Neural cell (in vitro differentiated cells): ENCODE results near the gene PKP3. TPM values are rescaled to one million over a fixed set of nuclear protein-coding genes. Genes with fewer than 3 reads are reported as not detected.

Experiments used
- H2AFZ ChIP-seq: fragments of 200-600, 300-800 bp; sonication (generic), shearing (Covaris generic); 2 replicates; pipeline ENCODE4 v1.6.0; 2014; ENCODE audit warnings: low read depth, mild to moderate bottlenecking, antibody characterized with exemption, low read length, moderate library complexity
- H3F3A ChIP-seq: fragments of 200-600 bp; shearing (Covaris generic); 2 replicates; pipeline ENCODE4 v1.6.1; 2016; ENCODE audit warnings: mild to moderate bottlenecking, moderate library complexity, mixed read lengths, antibody characterized with exemption, low read length; ENCODE audit not compliant: insufficient read depth, poor library complexity, severe bottlenecking
- H3K27ac ChIP-seq: fragments of 200-600, 300-800 bp; sonication (generic), shearing (Covaris generic); 2 replicates; pipeline ENCODE4 v1.5.1; 2014; ENCODE audit warnings: mild to moderate bottlenecking, low read length, moderate library complexity
- H3K27me3 ChIP-seq: fragments of 300-800, 200-600 bp; sonication (generic), shearing (Covaris generic); 2 replicates; pipeline ENCODE4 v1.6.0; 2014; ENCODE audit warnings: mild to moderate bottlenecking, low read depth, low read length, moderate library complexity; ENCODE audit not compliant: insufficient read depth
- H3K36me3 ChIP-seq: fragments of 300-800, 200-600 bp; sonication (generic), shearing (Covaris generic); 2 replicates; pipeline ENCODE4 v1.5.1; 2014; ENCODE audit warnings: mild to moderate bottlenecking, antibody characterized with exemption, low read length, moderate library complexity; ENCODE audit not compliant: insufficient read depth
- H3K4me2 ChIP-seq: fragments of 300-800, 200-600 bp; sonication (generic), shearing (Covaris generic); 2 replicates; pipeline ENCODE4 v1.6.0; 2014; ENCODE audit warnings: mild to moderate bottlenecking, low read length
- H3K4me3 ChIP-seq: fragments of 300-800, 200-600 bp; sonication (generic), shearing (Covaris generic); 2 replicates; pipeline ENCODE4 v1.5.1; 2014; ENCODE audit warnings: mild to moderate bottlenecking, low read length, moderate library complexity
- H3K79me2 ChIP-seq: fragments of 200-600 bp; shearing (Covaris generic); replicated peaks from 2 replicates; pipeline ENCODE4 v1.6.0; 2014; ENCODE audit warnings: mild to moderate bottlenecking, low read length, moderate library complexity; ENCODE audit not compliant: insufficient read depth
- H3K9ac ChIP-seq: fragments of 300-800, 200-600 bp; sonication (generic), shearing (Covaris generic); 2 replicates; pipeline ENCODE4 v1.6.1; 2016; ENCODE audit warnings: mild to moderate bottlenecking, low read length, mixed read lengths
- H3K9me2 ChIP-seq: fragments of 200-600 bp; shearing (Covaris generic); 2 replicates; pipeline ENCODE4 v1.6.1; 2016; ENCODE audit warnings: mild to moderate bottlenecking, low read length, mixed read lengths; ENCODE audit not compliant: insufficient read depth
- H3K9me3 ChIP-seq: fragments of 200-600, 300-800 bp; sonication (generic), shearing (Covaris generic); 2 replicates; pipeline ENCODE4 v1.6.1; 2016; ENCODE audit warnings: mild to moderate bottlenecking, mixed run types, low read length, moderate library complexity, mixed read lengths
- H4K20me1 ChIP-seq: fragments of 200-600 bp; shearing (Covaris generic); 2 replicates; pipeline ENCODE4 v1.6.1; 2016; ENCODE audit warnings: mild to moderate bottlenecking, mixed run types; ENCODE audit not compliant: insufficient read depth
- EP300 ChIP-seq: fragments of 450-650 bp; conservative IDR thresholded peaks from 2 replicates; pipeline ENCODE4 v1.6.1; 2014; ENCODE audit warnings: antibody characterized with exemption, mild to moderate bottlenecking, moderate library complexity; ENCODE audit not compliant: poor library complexity, severe bottlenecking
- EZH2 ChIP-seq: fragments of 200-600, 300-800 bp; shearing (Covaris generic), sonication (generic); IDR thresholded peaks from 2 replicates; pipeline ENCODE4 v1.6.1; 2014; ENCODE audit warnings: antibody characterized with exemption, low read length, borderline replicate concordance, mild to moderate bottlenecking; ENCODE audit not compliant: insufficient read depth, poor library complexity, severe bottlenecking
- MXI1 ChIP-seq: fragments of 450-650 bp; conservative IDR thresholded peaks from 2 replicates; pipeline ENCODE4 v1.6.1; 2014; ENCODE audit warnings: antibody characterized with exemption, mild to moderate bottlenecking; ENCODE audit not compliant: poor library complexity, severe bottlenecking
- POLR2AphosphoS5 ChIP-seq: IDR thresholded peaks from 2 replicates; pipeline ENCODE4 v1.6.1; 2012
- RAD21 ChIP-seq: fragments of 450-650 bp; conservative IDR thresholded peaks from 2 replicates; pipeline ENCODE4 v1.6.1; 2014; ENCODE audit warnings: antibody characterized with exemption, mild to moderate bottlenecking, moderate library complexity
- SMC3 ChIP-seq: fragments of 450-650 bp; conservative IDR thresholded peaks from 2 replicates; pipeline ENCODE4 v1.6.1; 2014; ENCODE audit warnings: antibody characterized with exemption, mild to moderate bottlenecking, moderate library complexity; ENCODE audit not compliant: poor library complexity
- TAF1 ChIP-seq: IDR thresholded peaks from 2 replicates; pipeline ENCODE4 v1.6.1; 2012; ENCODE audit warnings: low read depth
- polyA plus RNA-seq: library from polyadenylated mRNA; depleted of rRNA; stranded (reverse); fragments of >200 nt; gene quantifications from 2 replicates; pipeline ENCODE4 v1.2.3, GENCODE V29; 2014
- TF ChIP-seq, protein P1 (sequence below): IDR thresholded peaks from 2 replicates; pipeline ENCODE4 v1.6.1; 2012; ENCODE audit warnings: borderline replicate concordance
- TF ChIP-seq, protein P2 (sequence below): fragments of 450-650 bp; IDR thresholded peaks from 2 replicates; pipeline ENCODE4 v1.5.1; 2014; ENCODE audit warnings: antibody characterized with exemption, mild to moderate bottlenecking, moderate library complexity; ENCODE audit not compliant: poor library complexity, severe bottlenecking

Gene PKP3
- polyA plus RNA-seq, 1 donor from 2014 or later, result not detected

DNA sequence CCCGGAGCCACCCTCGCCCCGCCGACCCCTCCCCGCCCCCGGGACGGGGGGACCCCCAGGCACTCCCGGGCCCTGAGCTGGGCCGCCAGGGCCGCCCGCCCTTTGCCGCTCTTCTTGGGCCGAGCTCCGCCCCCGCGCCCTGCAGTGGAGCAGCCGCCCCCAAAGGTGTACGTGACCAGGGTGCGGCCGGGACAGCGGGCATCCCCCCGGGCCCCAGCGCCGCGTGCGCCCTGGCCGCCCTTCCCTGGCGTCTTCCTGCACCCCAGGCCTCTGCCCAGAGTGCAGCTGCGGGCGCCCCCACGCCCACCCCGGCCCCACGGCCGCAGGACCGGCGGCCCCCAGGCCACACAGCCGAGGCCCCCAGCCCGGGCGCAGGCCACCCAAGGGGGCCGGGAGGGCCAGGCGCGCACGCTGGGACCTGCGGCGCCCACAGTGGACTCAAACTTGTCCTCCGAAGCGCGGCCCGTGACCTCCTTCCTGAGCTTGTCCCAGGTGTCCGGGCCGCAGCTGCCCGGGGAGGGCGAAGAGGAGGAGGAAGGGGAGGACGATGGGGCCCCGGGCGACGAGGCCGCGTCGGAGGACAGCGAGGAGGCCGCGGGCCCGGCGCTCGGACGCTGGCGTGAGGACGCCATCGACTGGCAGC, 17.4 kb upstream of the PKP3 start:
- no peak overlapping the region for H3K9ac ChIP-seq
- no peaks in the 10 kb centered on the region for H3K27me3 ChIP-seq
- H2AFZ ChIP-seq, result no peak overlapping the region
- no peaks in the 10 kb centered on the region for H4K20me1 ChIP-seq
- TF ChIP-seq, protein P1, sequence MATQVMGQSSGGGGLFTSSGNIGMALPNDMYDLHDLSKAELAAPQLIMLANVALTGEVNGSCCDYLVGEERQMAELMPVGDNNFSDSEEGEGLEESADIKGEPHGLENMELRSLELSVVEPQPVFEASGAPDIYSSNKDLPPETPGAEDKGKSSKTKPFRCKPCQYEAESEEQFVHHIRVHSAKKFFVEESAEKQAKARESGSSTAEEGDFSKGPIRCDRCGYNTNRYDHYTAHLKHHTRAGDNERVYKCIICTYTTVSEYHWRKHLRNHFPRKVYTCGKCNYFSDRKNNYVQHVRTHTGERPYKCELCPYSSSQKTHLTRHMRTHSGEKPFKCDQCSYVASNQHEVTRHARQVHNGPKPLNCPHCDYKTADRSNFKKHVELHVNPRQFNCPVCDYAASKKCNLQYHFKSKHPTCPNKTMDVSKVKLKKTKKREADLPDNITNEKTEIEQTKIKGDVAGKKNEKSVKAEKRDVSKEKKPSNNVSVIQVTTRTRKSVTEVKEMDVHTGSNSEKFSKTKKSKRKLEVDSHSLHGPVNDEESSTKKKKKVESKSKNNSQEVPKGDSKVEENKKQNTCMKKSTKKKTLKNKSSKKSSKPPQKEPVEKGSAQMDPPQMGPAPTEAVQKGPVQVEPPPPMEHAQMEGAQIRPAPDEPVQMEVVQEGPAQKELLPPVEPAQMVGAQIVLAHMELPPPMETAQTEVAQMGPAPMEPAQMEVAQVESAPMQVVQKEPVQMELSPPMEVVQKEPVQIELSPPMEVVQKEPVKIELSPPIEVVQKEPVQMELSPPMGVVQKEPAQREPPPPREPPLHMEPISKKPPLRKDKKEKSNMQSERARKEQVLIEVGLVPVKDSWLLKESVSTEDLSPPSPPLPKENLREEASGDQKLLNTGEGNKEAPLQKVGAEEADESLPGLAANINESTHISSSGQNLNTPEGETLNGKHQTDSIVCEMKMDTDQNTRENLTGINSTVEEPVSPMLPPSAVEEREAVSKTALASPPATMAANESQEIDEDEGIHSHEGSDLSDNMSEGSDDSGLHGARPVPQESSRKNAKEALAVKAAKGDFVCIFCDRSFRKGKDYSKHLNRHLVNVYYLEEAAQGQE, result no peak
- TF ChIP-seq, protein P2, sequence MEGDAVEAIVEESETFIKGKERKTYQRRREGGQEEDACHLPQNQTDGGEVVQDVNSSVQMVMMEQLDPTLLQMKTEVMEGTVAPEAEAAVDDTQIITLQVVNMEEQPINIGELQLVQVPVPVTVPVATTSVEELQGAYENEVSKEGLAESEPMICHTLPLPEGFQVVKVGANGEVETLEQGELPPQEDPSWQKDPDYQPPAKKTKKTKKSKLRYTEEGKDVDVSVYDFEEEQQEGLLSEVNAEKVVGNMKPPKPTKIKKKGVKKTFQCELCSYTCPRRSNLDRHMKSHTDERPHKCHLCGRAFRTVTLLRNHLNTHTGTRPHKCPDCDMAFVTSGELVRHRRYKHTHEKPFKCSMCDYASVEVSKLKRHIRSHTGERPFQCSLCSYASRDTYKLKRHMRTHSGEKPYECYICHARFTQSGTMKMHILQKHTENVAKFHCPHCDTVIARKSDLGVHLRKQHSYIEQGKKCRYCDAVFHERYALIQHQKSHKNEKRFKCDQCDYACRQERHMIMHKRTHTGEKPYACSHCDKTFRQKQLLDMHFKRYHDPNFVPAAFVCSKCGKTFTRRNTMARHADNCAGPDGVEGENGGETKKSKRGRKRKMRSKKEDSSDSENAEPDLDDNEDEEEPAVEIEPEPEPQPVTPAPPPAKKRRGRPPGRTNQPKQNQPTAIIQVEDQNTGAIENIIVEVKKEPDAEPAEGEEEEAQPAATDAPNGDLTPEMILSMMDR, result no peak
- TF ChIP-seq SMC3 (no peak), POLR2AphosphoS5 (no peak)
- H3F3A ChIP-seq, result no peaks in the 10 kb centered on the region
- no peak overlapping the region for H3K4me2 ChIP-seq
- H3K36me3 ChIP-seq, result peaks cover 7% of the 10 kb centered on the region
- H3K79me2 ChIP-seq, result peaks cover under 1% of the 10 kb centered on the region
- H3K27ac ChIP-seq, result no peak overlapping the region
- H3K9me3 ChIP-seq, result peaks cover 6% of the 10 kb centered on the region
- H3K4me3 ChIP-seq, result no peak overlapping the region
- no peaks in the 10 kb centered on the region for H3K9me2 ChIP-seq

DNA sequence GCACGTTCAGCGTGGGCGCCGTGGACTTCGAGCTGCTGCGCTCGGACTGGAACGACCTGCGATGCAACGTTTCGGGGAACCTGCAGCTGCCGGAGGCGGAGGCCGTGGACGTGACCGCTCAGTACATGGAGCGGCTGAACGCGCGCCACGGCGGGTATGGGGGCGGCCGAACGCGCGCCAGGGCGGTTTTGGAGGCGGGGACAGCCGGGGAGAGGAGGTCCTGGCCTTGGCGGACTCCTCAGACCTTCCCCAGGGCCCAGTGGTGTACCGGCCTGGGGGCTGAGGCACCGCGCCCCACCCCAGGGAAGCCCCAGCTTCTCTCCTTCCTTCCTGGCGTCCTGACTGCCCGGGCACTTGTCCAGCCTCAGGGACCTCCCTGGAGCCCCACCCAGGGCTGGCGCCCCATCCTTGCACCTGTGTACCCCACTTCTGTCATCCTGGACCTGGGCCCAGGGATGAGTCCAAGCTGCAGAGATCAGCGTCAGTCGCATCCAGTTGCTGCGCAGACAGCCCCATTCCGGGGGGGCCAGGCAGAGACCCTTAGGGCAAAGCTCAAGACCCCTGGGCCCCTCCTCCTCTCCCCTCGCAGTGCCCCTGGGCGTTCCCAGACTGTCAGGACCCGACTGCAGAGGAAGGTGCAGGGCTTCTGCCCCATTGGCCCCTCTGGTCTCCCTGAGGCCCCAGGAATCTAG, 16.7 kb upstream of the PKP3 start:
- Histone ChIP-seq H4K20me1 (no peaks in the 10 kb centered on the region), H3K9me2 (no peaks in the 10 kb centered on the region), H3K4me3 (no peak overlapping the region), H3K27me3 (no peaks in the 10 kb centered on the region), H3F3A (no peaks in the 10 kb centered on the region), H3K79me2 (no peaks in the 10 kb centered on the region), H2AFZ (no peak overlapping the region), H3K9me3 (peaks cover 6% of the 10 kb centered on the region), H3K4me2 (no peak overlapping the region), H3K9ac (no peak overlapping the region), H3K27ac (no peak overlapping the region), H3K36me3 (peaks cover 7% of the 10 kb centered on the region)
- TF ChIP-seq TAF1, result no peak
- TF ChIP-seq EP300, result no peak
- TF ChIP-seq RAD21, result no peak
- TF ChIP-seq SMC3, result no peak
- TF ChIP-seq, protein P1, result no peak
- TF ChIP-seq, protein P2, result no peak
- TF ChIP-seq MXI1, result no peak
- TF ChIP-seq EZH2, result no peak
- no peak for TF ChIP-seq POLR2AphosphoS5
